Esophagus squamous epithelium (tissue), 4 donors: ENCODE data around the gene USP19.

Experiments used
- CTCF ChIP-seq, 6 experiments: fragments of 450-650 bp in 4 of 6; fragments of 200-600 bp in 2 of 6; sonication (generic) in 2 of 6; IDR thresholded peaks; one replicate each; pipeline ENCODE4 v1.5.1; 2016 to 2019; ENCODE audit warnings: antibody characterized with exemption in 6 of 6, mild to moderate bottlenecking in 4 of 6, moderate library complexity in 4 of 6
- POLR2A ChIP-seq, 4 donors: fragments of 450-650 bp; IDR thresholded peaks; one replicate each; pipeline ENCODE4 v1.6.1; 2017; ENCODE audit warnings: antibody characterized with exemption in 4 of 4, mild to moderate bottlenecking in 4 of 4, moderate library complexity in 3 of 4

GRCh38 chr3:49098910-49099630 is 21.6 kb downstream of the USP19 start:
- TF ChIP-seq CTCF (IDR thresholded peaks at IDR 0.05) (no peak), POLR2A (IDR thresholded peaks at IDR 0.05) (no peak)
